Left renal cortex interstitium (tissue), 4 donors: ENCODE results near the gene C22orf15. TPM values are rescaled to one million over a fixed set of nuclear protein-coding genes. Genes with fewer than 3 reads are reported as not detected.
A peak's percentile ranks its signal among the peaks of the same experiment; 100 is the strongest.
"Not testable (repeated sequence)": the region's sequence is repeated elsewhere in the genome, so short reads cannot be mapped to it uniquely, and the experiment has no call there.

Source experiments
- DNase-seq, 4 donors: peaks; one replicate each; pipeline ENCODE4 v3.0.0-alpha.2; 2013; ENCODE audit warnings: low read depth in 4 of 4, low spot score in 2 of 4, missing footprints in 1 of 4
- polyA plus RNA-seq, 4 donors: library from polyadenylated mRNA; unstranded; fragments of 120-200 nt; gene quantifications; one replicate each; pipeline ENCODE4 v1.2.1, GENCODE V29; 2013; ENCODE audit not compliant: insufficient read length in 4 of 4

C22orf15 gene, protein sequence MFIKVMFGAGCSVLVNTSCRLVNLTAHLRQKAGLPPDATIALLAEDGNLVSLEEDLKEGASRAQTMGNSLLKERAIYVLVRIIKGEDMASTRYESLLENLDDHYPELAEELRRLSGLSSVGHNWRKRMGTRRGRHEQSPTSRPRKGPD
- 1 to 10 TPM; 2.8 to 3.9 (median 3.4) TPM for polyA plus RNA-seq

DNA sequence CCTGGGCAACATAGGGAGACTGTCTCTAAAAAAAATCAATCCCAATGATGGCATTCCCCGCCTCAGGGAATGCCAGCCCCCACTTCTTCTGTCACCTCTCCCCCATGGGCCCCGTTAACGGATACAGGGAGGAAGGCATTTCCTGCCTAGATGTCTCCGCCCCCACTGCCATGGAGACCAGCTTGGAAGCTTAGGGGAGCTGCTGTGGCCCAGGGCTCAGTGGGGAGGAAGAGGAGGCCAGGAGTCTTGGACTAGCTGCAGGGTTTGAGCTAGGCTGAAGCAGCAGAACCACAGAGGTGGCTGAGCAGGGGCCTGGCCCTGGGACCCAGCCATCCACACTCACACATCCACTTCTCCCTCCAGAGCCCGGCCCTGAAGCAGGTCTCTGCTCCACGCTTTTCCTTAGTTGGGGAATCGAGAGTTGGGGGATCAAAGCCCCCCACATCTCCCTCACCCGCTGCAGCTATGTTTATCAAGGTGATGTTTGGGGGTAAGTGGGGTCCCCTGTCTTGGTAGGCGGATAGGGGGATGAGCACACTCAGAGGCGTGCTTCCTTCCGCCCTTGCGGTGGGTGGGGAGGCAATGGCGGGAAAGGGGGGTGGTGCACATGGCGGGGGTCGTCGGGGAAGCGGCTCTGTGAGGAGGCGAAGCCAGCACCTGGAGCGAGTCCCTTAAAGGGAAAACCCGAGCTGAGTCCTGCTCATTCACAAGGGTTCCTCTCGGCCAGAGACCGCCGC, at the start of gene C22orf15:
TSS of gene C22orf15 (plus strand) at position 149 of the 737 bp plus-strand sequence. CDS start at position 466, 317 bp downstream.
- DNase-seq, result no peak

DNA sequence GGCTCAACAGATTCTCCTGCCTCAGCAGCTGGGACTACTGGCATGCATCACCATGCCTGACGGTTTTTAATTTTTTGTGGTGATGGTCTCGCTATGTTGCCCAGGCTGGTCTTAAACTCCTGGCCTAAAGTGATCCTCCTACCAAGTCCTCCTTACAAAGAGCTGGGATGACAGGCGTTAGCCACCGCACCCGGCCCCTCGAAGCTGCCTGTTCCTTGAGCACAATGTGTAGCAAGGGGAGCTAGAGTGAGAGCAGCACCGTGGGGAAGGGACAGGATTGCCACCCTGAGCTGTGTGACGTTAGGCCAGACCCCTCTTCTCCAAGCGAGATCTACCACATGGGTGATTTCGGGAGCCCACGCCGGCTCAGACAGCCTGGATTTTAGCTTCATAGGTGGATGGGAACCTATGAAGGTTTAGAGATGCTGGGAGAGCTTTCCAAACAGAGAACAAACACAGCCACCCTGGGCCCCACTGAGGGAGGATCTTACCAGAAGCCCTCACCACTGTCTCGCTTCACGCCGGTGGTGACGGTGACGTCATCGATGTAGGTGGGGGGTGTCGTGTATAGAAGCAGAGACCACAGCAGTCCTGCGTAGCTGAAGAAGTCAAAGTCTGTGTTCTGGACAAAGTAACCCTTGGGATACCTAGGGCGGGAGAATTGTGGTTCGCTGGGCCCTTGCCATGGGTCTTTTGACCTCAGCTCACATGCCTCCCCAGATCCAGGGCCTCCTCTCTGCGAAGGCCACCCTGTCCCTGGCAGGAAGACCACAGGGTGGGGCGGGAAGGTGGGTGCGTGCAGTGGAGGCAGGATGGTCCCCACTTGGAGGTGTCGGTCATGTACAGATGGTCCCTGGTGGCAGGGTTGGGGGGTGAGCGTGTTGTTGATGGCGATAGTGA, 48.8 kb upstream of the C22orf15 start:
- DNase-seq, result no peak

DNA sequence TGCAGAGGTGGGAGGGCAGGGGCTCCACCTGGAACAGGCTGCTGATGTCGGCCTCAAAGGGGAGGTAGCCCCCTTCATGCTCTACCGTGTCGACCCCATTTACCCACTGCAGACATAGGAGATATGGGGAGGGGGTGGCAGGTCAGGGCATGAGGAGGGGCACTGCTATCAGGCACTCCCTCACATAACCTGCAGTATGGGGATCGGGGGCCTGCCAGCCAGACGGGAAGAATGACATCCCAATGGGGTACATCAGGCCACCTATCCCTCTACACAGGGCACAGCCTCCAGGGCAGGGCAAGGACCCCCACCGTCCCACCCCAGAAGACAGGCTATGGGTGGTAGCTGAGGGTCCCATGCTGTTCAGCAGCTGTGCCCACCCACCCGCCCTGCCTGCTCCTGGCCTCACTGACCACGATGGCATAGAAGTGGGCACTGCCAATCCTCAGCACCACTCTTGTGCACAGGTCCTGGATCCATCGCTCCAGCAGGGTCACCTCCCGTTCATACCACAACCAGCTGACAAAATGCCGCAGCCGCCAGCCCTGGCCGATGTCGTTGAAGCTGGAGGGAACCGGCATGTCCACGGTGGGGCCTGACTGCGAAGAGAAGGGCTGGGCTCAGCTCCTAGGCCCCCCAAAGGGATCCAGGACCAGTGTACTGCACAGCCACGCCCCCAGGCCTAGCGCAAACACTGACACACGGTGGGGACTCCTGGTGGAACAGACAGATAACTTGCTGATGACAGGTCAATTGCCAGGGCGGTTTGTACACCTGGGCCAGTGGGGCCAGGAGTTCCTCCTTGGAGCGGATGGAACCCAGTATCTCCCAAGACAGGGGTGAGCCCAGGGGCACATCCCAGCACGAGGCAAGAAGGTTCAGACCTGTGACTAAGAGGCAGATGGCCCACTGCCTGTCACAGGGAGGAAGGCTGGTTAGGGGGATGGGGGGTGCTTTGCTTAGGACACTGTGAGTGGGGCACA, 47.9 kb upstream of the C22orf15 start:
- no peak for DNase-seq

DNA sequence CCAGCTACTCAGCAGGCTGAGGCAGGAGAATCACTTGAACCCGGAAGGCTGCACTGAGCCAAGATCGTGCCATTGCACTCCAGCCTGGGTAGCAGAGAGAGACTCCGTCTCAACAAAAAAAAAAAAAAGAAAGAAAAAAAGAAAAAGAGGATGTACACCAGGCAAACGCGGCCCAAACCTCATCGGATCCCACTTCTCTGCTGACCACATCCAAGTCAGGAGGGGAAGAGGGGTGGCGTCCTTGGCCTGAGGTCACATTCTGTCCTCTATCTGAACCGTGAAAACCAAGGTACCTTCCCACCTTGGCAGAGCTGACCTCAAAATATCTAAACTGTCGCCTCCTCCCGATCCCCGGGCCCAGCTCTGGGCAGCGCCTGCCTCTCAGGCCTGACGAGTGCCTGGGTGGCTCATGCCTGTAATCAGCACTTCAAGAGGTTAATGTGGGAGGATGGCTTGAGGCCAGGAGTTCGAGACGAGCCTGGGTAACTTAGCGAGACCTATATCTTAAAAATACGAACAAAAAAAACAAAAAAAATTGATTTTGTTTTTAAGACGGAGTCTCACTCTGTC, 46.9 kb upstream of the C22orf15 start:
- DNase-seq, result no peak

DNA sequence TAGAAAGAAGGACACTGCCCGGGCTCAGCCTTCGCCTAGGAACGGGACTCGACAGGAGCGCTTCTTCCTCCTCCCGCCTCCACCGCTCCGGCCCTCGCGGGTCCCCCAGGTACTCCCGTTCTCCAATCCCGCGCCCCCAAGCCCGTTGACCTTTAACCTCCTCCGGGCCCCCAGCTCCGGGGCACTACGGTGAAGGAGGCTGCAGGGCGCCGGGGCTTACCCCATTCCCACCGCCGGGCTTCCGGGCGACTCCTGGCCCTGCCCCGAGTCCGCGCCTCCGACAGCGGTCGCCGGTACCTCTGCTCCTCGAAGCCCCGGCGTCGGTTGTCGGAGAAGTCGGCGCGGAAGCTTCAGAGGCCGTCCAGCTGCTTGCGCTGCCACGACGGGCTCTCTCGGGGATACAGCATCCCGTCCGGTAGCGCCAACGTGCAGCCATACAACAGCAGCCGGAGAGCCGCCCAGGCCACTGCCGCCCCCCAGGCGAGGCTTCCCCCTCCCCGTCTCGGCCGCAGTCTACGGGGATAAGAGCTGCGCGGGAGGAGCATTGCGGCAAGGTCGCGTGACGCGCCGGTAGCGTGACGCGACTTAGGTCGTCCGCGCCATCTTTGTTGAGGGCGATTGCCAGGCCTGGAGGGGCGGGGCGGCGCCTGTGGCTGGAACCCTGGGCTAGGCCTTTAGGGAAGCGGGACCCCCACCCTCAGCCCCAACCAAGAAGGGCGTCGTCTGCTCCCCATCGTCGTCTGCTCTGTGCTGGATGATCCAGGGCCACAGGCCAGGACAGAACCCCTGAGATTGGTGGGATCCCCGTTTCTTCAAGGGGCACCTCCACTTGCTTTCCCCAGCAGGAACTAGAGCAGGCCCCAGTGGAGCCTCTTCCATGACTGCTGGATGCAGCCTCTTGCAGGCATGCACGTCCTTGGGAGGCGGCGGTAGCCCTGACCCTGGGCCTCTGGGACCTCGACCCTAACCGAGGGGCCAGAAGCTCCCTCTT, 45.7 kb upstream of the C22orf15 start:
- peak; percentile 63 to 80 (median 77) for DNase-seq

DNA sequence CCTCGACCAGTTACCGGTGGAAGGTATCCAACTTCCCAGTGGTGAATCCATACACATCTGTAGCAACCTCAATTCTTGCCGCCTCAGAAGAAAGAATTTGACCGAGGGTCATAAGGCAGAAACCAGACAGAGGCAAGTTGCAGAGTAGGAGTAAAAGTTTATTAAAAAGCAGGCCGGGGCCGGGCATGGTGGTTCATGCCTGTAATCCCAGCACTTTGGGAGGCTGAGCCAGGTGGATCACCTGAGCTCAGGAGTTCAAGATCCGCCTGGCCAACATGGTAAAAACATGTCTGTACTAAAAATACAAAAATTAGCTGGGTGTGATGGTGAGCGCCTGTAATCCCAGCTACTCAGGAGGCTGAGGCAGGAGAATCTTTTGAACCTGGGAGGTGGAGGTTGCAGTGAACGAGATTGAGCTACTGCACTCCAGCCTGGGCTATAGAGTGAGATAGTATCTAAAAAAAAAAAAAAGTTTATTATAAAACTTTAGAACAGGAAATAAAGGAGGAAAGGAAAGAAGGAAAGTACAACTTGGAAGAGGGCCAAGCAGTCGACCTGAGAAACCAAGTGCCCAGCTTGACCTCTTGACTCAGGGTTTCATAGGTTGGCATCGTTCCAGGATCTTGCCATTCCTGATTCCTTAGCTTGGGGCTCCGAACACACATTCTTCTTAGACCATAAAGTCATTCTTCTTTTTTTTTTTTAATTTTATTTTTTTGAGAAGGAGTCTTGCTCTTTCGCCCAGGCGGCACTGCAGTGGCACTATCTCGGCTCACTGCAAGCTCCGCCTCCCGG, 44.2 kb upstream of the C22orf15 start:
- DNase-seq, result no peak

DNA sequence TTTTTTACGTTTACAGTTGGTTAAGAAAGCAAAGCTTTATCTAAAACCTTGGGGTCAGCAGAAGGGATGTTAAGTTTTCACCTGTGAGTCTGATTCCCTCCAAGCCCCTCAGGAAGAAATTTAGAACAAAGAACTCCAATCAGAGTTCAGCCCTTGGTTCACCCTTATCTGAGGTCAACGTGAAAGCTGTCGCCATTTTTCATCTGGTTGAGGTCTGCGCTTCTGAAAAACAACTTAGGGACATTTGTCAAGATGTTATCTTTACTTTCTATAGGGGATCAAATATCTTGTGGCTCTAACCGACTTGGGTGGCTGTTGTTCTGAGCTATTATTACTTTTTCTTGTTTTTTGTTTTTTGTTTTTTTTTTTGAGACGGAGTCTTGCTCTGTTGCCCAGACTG, 41.9 kb upstream of the C22orf15 start:
- no peak for DNase-seq

DNA sequence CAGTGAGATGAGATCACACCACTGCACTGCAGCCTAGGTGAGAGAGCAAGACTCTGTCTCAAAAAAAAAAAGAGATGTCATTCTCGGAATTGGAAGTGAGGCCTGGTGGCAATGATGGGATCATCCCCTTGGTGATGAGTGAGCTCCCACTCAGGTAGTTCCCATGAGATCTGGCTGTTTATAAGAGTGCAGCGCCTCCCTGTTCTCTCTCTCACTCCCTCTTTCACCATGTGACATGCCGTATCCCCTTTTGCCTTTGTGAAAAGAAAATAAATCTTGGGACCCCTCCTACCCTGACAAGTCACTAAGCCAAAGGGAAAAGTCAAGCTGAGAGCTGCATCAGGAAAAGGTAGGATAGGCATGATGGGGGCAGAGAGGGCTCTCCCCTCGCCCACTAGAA, 40.6 kb upstream of the C22orf15 start:
- no peak for DNase-seq

DNA sequence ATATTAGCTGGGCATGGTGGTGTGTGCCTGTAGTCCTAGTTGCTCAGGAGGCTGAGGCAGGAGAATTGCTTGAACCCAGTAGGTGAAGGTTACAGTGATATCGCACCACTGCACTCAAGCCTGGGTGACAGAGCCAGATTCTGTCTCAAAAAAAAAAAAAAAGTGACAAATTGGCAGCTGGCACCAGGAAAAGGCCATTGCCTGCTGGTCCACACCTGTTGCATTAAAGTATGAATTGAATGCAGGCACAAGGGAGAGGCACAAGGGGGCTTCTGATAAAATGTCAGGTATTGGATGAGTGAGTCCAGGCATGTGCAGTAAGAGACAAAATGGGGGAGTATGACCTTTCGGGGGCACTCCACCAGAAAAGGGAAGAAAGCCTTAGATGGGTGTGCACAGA, 40.1 kb upstream of the C22orf15 start:
- DNase-seq, result no peak

DNA sequence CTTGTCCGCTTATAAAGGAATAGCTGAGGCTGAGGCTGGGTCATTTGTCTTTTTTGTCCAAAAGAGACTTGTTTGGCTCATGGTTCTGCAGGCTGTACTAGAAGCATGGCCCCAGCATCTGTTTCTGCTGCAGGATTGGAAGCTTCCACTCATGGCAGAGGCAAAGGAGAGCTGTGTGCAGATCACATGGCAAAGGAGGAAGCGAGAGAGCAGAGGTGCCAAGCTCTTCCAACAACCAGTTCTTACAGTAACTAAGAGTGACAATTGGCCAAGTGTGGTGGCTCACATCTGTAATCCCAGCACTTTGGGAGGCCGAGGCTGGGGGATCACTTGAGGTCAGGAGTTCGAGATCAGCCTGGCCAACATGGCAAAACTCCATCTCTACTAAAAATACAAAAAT, 34.7 kb upstream of the C22orf15 start:
- DNase-seq, result not testable (repeated sequence)

DNA sequence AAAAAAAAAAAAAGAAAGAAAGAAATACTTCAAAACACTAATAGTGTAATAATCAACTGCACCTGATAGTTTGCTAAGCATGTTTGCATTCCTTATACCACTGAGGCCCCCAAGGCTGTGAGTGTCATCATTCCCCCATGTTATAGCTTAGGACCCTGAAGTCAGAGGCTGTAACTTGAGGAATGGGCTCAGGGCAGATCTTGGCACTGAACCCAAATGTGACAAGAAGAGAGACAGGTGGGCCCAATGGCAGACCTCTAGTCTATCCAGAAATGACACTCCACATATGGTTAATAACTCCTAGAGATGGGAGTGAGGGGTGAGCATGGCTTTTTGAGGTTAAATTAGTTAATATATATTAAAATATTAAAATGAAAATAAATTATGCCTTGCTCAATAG, 25.1 kb upstream of the C22orf15 start:
- no peak for DNase-seq

DNA sequence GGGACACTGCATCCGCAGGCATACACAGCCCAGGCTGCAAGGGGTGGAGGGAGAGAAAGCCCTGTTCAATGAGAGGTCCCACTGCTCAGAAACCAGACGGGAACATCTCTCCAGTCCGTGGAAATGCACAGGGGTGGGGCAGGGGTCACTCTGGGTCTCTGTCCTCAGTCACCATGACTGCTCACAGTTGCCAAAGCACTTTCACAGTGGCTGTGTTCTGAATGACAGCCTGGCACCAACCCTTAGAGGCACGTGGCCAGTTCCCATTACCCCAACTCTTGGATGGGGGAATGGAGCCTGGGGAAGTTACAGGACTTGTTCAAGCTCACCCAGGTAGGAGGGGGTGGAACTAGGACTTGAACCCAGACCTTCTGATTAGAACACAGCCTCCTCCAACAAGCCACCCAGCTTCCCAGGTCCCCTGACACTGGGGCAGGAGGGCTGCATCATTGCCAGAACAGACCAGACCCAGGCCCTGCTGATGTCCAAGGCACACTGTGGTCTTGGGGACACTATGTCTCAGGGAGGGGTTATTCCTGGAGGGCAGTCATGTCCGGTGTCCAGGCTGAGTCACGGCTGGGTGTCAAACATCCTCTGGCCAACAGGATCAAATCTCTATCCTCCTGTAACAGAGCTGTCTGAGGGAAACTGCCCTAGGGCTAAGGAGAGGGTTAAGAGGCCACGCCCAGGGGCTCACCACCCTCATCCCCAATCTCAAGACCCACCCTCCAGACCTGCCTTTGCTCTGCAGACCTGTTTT, 20.1 kb upstream of the C22orf15 start:
- DNase-seq, result no peak

DNA sequence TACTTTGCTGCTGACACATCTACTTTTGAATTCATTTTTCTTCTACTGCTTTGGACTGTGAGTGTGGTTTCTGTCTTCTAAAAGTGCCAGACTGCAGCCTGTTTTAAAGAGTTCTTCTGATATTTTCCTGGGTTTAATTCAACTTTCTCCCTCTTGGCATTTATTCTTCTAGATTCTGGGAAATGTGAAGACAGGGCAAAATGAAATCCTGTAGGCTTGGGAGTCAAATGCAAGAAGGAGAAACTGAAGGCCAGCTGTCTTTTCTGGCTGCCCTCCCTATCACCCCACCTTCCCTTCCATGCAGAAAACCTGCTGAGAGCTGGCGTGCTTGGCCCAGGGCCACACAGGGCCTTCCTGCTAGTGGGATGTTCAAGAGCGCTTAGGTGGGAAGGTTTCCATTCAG, 19.5 kb upstream of the C22orf15 start:
- DNase-seq, result no peak

DNA sequence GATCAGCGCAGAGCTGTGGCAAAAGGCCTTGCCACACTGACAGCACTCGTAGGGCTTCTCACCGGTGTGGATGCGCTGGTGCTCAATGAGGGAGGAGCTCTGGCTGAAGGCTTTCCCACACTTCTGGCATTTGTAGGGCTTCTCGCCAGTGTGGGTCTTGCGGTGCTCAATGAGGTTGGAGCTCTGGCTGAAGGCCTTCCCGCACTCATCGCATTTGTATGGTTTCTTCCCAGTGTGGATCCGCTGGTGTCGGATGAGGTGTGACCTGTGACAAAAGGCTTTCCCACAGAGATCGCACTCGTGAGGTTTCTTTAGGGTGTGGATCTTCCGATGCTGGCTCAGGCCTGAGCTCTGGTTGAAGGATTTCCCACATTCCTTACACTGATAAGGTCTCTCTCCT, 18.8 kb upstream of the C22orf15 start:
- no peak for DNase-seq

DNA sequence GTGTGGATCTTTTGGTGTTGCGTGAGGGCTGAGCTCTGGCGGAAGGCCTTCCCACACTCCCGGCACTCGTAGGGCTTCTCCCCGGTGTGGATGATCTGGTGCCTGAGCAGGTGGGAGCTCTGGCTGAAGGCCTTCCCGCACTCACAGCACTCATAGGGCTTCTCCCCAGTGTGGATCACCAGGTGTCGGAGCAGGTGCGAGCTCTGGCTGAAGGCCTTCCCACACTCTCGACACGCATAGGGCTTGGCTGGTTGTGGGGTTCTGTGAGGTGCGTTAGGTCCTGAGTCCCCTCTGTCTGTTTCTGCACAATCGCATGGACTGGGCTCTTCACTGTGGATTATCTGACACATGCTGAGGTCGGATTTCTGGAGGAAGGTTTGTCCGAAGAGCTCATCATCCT, 18.3 kb upstream of the C22orf15 start:
- DNase-seq, result no peak

DNA sequence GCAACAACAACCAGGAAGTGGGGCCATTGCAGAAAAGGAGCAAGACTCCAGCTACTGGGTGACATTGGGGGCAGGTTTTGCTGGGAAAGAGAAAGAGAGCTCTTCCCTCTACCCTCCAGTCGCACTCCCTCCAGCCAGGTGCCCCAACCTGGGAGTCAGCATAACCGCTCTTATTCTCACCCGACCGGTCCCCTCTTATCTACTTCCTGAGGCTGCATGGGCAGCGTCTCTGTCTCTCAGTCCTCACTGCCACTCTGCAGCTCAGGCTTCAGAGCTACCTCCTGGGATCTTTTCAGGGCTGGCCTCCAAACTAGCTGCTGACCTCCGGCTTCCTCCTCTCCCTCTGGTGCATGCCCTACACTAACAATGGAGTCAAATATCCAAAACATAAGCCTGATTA, 17.0 kb upstream of the C22orf15 start:
- DNase-seq, result no peak

DNA sequence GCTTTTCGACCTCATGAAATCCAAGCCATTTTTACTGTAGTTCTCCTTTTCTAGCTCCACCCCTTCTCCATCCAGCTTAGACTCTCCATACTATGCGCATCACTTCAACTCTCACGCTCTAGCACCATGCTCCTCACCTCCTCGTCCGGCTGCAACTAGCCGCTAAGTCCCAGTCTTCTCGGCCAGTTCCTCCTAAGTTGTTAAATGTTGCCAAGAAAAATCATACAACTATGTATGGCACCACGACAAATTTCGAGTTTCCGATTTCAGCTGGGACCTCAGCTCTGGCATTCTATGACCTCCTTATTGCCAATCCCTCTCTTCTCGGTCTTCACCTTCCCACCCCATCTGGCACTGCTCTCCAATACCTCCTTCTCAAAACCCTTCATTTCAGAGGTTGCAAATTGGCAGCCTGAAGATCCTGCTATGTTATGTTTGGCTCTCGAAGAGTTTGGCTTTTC, 12.9 kb upstream of the C22orf15 start:
- DNase-seq, result no peak
